Measurements from ENCODE around the gene TRMT10A.

GRCh38 chr4:99572527-99573240 is 8.8 kb upstream of the TRMT10A start:
- TF ChIP-seq POLR2A (IDR thresholded peaks at IDR 0.05; ENCODE audit: low read length) (no peak), CTCF (IDR thresholded peaks at IDR 0.05) (no peak), TFCP2L1 (CRISPR knock-in tag; IDR thresholded peaks at IDR 0.05) (no peak), EP300 (IDR thresholded peaks at IDR 0.05) (no peak), JUNB (IDR thresholded peaks at IDR 0.05) (no peak), RCOR1 (IDR thresholded peaks at IDR 0.05; ENCODE audit: low read depth, low read length) (no peak), MAX (IDR thresholded peaks at IDR 0.05) (no peak), GATA3 (IDR thresholded peaks at IDR 0.05; ENCODE audit: borderline replicate concordance) (no peak), ELK1 (IDR thresholded peaks at IDR 0.05; ENCODE audit: low read depth, low read length) (no peak), ESRRA (IDR thresholded peaks at IDR 0.05; ENCODE audit: borderline replicate concordance, low read length) (no peak), REST (IDR thresholded peaks at IDR 0.05) (no peak)
